ENCODE results near the gene ETV3L.
A peak's percentile ranks its signal among the peaks of the same experiment; 100 is the strongest.

ETV3L gene

GRCh38 chr1:157131281-157131680, 31.7 kb upstream of the ETV3L start:
- DNase-seq: no peak

- no peak for DNase-seq
Measured at GRCh38 chr1:157124855-157125254, 25.2 kb upstream of the ETV3L start.

- DNase-seq: no peak
Measured at GRCh38 chr1:157119448-157119847, 19.8 kb upstream of the ETV3L start.

DNA sequence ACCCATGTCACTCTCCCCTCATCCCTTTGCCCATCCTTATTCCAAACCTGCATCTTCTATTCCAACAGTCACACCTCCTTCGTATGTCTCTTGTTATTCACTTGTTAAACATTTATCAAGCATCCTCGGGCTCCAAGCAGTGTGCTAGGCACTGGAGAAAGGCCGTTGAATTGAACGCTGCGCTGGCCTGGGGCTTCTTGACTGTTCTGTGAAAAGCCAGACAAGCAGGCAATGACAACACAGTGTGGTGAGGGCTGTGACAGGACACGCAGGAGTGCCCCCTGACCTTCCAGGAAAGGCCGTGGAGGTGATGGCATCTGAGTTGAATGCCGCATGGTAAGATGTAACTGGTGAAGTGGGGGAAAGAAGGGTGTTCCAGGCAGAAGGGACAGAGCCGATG, 19.4 kb upstream of the ETV3L start:
- no peak for DNase-seq

DNA sequence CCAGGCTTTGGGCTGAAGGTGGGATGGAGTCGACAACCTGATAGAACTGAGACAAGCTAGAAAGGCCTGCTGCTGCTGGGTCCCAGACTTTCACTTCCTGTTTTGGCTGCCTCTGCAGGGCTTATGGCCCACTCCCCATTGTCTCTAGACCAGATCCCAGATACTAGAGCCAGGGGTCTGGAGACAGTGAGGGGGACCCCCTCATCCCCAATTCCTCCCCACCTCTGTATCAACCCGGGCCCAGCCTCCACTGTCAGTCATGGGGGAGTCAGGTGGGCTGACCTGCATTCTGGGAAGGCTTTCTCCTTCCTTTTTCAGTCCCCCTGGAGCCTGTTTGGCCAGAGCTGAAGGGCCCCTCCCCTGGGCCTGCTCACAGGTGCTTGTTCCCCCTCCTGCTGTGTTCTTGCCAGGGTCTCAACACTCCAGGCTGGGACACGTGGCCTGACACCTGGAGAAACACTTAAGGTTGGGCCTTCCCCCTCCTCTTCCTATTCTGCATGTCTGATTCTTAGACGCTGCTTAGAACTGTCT, 18.0 kb upstream of the ETV3L start:
- no peak for DNase-seq

DNA sequence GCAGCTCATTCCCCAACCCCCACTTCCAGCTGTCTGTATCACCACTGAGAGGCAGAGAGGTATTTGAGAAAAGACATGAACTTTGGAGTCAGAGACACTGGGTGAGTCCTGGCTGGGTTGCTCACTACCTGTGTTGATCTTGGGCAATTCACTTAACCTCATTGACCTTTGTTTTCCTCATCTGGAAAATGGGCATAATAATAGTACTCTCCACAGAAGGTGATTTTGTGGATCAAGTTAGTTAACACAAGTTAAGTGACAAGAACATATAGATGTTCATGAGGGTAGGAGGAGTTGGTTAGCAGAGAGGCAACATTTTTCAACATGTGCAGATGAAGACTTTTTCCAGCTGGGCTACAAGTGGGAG, 17.1 kb upstream of the ETV3L start:
- no peak for DNase-seq

- DNase-seq: no peak
Measured at GRCh38 chr1:157115851-157116736, 16.5 kb upstream of the ETV3L start.

GRCh38 chr1:157115429-157115838, 15.8 kb upstream of the ETV3L start:
- DNase-seq: no peak

DNA sequence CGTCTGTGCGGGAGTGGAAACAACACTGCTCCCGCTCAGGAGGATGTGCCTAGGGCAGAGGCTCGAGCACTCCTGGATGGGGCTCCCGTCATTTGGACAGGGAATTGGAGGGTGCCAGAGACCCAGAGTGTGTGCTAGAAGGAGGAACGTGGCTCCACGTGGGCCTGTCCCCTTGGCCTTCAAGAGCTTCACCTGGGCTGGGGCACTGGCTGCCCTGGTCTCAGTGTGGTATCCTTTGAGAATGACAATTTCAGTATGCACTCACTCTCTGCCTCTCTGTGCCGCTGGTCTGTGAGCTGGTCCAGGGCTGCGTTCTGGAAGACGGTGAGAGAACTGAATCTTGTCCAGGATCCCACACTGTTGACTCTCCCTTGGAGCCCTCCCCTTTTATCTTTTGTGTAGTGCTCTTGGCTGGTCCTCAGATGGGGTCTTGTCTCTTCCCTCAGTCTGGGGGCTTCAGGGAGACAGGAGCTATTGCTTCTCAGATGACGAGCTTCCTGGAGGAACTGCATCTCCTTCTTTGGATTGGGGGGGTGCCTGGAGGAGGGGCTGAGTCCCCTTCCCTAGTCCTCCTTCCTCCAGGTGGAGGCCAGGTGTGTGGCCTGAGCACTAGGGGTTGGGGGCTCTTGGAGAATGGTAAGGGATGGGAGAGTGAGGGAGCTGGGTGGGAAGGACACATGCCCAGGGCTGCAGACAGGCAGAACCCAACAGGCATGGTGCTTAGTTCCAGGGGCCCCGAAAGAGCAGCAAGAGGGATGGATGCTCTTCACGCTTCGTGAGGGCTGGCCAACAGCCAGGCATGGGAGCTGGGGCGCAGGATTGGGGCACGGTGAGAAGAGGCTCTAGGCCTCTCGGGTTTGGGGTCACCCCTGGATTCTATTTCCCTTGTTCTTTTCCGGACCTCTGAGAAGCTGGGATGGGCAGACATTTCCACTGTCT, 14.8 kb upstream of the ETV3L start:
- no peak for DNase-seq

GRCh38 chr1:157113631-157114030, 14.0 kb upstream of the ETV3L start:
- no peak for DNase-seq

- DNase-seq: peak; percentile 42
Measured at GRCh38 chr1:157113106-157113505, 13.5 kb upstream of the ETV3L start.

GRCh38 chr1:157112186-157112867, 12.7 kb upstream of the ETV3L start:
- no peak for DNase-seq

GRCh38 chr1:157111396-157112165, 12.0 kb upstream of the ETV3L start:
- no peak for DNase-seq

GRCh38 chr1:157110686-157111085, 11.1 kb upstream of the ETV3L start:
- no peak for DNase-seq

DNA sequence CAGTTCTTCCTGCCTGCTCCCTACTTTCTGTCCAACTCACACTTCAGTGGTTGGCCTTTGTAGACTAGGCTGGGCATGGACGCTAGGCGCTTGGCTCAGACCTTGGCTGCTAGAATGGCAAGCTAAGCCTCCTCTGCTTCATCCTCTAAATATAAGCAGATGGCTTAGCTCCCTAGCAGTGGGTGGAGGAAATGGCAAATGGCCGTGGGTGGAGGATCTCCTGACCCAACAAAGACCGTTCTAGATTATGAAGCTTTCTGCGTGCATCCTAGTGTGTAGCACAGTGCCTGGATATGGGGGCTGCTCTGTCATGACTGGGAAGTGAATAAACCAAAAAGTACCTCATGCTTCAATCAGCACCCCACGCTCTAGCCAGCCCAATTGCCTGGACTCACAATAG, 10.4 kb upstream of the ETV3L start:
- DNase-seq: no peak

GRCh38 chr1:157108448-157108847, 8.8 kb upstream of the ETV3L start:
- DNase-seq: no peak

- no peak for DNase-seq
Measured at GRCh38 chr1:157107702-157108101, 8.1 kb upstream of the ETV3L start.

GRCh38 chr1:157106813-157107189, 7.2 kb upstream of the ETV3L start:
- DNase-seq: no peak

DNA sequence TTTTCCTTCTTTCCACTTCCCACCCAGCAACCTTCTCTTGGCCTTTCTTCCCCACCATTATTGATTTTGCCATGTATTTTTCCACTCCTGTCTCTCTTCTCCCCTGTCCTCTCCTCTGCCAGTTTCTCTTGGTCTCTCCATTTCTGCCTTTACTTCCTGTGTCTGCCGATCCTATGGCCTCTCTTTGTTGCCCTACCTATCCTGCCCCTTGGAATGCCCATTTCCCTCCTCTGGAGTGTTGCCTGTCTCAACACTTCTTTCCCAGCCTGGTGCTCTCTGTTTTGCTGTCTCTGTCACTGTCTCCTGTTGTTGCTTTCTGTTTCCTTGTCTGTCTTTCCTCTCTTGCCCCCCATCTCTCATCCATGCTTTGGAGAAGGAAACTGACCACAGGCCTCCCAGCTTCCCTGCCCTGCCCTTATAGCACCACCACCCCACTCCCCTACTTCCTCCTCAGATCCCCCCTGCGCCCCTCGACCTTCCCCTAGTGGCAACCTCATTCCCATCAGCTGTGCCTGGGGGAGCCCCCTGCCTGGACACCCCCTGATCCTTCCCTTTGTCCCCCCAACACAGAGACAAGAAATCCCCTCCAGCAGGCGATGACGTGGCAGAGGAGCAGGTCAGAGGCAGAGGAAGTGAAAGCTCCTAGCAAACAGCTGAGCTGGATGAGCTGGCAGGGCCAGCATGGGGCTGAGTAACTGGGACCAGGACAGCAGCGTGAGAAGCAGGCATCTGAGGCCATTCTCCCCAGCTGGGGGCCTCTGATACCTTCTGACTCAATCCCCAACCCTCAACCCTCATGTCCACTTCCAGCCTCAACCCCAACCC, 6.6 kb upstream of the ETV3L start:
- DNase-seq: peak; percentile 83

DNA sequence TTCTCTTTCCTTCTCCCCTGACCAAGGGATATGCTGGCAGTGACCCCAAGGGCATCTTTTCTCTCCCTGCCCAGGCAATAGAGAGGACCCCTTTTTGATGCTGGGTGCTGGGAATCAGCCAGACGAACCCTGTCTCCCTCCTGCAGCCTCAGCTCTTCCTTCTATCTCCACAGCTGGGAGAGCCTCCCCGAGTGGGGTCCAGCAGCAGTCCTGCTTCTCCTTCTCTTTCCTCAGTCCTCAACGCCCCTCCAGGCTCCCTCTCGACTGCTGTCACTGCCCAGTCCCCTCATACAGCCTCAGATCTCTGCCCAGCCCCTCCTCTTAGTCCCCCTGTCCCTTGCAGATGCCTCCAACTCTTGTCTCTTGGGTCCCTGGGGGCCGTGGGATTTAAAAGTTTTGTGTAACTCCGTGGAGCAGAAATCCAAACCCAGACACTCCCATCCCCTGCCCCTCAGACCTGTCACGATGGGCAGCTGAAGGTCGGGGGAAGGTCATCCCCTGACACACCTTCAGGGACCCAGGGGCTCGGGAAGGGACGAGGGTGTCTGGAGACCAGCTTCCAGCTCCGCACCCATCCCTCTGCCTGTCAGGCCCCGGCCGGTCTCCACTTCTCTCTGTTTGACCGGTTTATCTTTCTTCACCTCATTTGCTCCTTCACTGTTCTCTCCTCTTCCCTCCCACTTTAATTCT, 5.8 kb upstream of the ETV3L start:
- no peak for DNase-seq
